Loucy (cell line): Measurements from ENCODE around the gene THEM5.
A peak's percentile ranks its signal among the peaks of the same experiment; 100 is the strongest.
"Not testable (repeated sequence)": the region's sequence is repeated elsewhere in the genome, so short reads cannot be mapped to it uniquely, and the experiment has no call there.

Experiments used
- H2AFZ ChIP-seq: fragments of 200-600 bp; sonication (generic); 2 replicates; pipeline ENCODE4 v1.6.0; 2016; ENCODE audit warnings: antibody characterized with exemption, mild to moderate bottlenecking, low read length, moderate library complexity
- H3F3A ChIP-seq: fragments of 200-600 bp; 2 replicates; pipeline ENCODE4 v1.6.0; 2016; ENCODE audit warnings: antibody characterized with exemption, low read depth, mild to moderate bottlenecking
- H3K27me3 ChIP-seq: fragments of 200-600 bp; sonication (generic); 2 replicates; pipeline ENCODE4 v1.6.1; 2014; ENCODE audit warnings: low read length, mild to moderate bottlenecking; ENCODE audit not compliant: insufficient read depth, poor library complexity, severe bottlenecking
- H3K36me3 ChIP-seq: fragments of 200-600 bp; sonication (generic); 2 replicates; pipeline ENCODE4 v1.6.1; 2016; ENCODE audit warnings: low read length; ENCODE audit not compliant: insufficient read depth
- H3K4me1 ChIP-seq: fragments of 200-600 bp; sonication (generic); 2 replicates; pipeline ENCODE4 v1.5.1; 2014; ENCODE audit warnings: low read length, mild to moderate bottlenecking; ENCODE audit not compliant: insufficient read depth, poor library complexity, severe bottlenecking
- H3K4me2 ChIP-seq: fragments of 200-600 bp; sonication (generic); 2 replicates; pipeline ENCODE4 v1.6.0; 2014; ENCODE audit warnings: antibody characterized with exemption, low read length, low read depth, mild to moderate bottlenecking; ENCODE audit not compliant: poor library complexity, severe bottlenecking
- H3K4me3 ChIP-seq: fragments of 200-600 bp; sonication (generic); 2 replicates; pipeline ENCODE4 v1.5.1; 2014; ENCODE audit warnings: low read length, mild to moderate bottlenecking, mixed read lengths; ENCODE audit not compliant: poor library complexity, severe bottlenecking
- H3K79me2 ChIP-seq: fragments of 200-600 bp; sonication (generic); 2 replicates; pipeline ENCODE4 v1.6.1; 2014; ENCODE audit warnings: low read length; ENCODE audit not compliant: insufficient read depth
- H3K9ac ChIP-seq: fragments of 200-600 bp; sonication (generic); 2 replicates; pipeline ENCODE4 v1.6.0; 2014; ENCODE audit warnings: mild to moderate bottlenecking, low read depth, low read length, moderate library complexity; ENCODE audit not compliant: poor library complexity, severe bottlenecking
- H3K9me2 ChIP-seq: fragments of 200-600 bp; sonication (generic); replicated peaks from 2 replicates; pipeline ENCODE4 v1.6.1; 2016; ENCODE audit warnings: low read depth, low read length, mixed read lengths
- H3K9me3 ChIP-seq: fragments of 200-600 bp; sonication (generic); 2 replicates; pipeline ENCODE4 v1.6.1; 2014; ENCODE audit warnings: mild to moderate bottlenecking, antibody characterized with exemption, low read length, low read depth; ENCODE audit not compliant: insufficient read depth
- H4K20me1 ChIP-seq: fragments of 200-600 bp; sonication (generic); 2 replicates; pipeline ENCODE4 v1.6.0; 2014; ENCODE audit warnings: antibody characterized with exemption, low read length, mild to moderate bottlenecking; ENCODE audit not compliant: insufficient read depth, poor library complexity, severe bottlenecking
- CTCF ChIP-seq: fragments of 200-600 bp; sonication (generic); conservative IDR thresholded peaks from 2 replicates; pipeline ENCODE4 v1.5.1; 2014; ENCODE audit warnings: mild to moderate bottlenecking, antibody characterized with exemption, low read length
- EZH2phosphoT487 ChIP-seq: fragments of 200-600 bp; IDR thresholded peaks from 2 replicates; pipeline ENCODE4 v1.6.1; 2018; ENCODE audit warnings: antibody characterized with exemption, mild to moderate bottlenecking, moderate library complexity, borderline replicate concordance

The THEM5 gene

GRCh38 chr1:151882466-151882865, 29.0 kb upstream of the THEM5 start:
- no peak for TF ChIP-seq EZH2phosphoT487
- TF ChIP-seq CTCF: no peak
- Histone ChIP-seq H3F3A (no peaks in the 10 kb centered on the region), H3K79me2 (no peaks in the 10 kb centered on the region), H3K4me2 (no peak overlapping the region), H3K27me3 (no peaks in the 10 kb centered on the region), H3K9me3 (no peaks in the 10 kb centered on the region), H3K4me3 (no peak overlapping the region), H4K20me1 (no peaks in the 10 kb centered on the region), H3K9ac (no peak overlapping the region), H2AFZ (no peak overlapping the region), H3K9me2 (no peaks in the 10 kb centered on the region), H3K4me1 (no peaks in the 10 kb centered on the region), H3K36me3 (no peaks in the 10 kb centered on the region)

GRCh38 chr1:151881479-151881878, 28.0 kb upstream of the THEM5 start:
- Histone ChIP-seq H3K9me2 (no peaks in the 10 kb centered on the region), H3K36me3 (no peaks in the 10 kb centered on the region), H3K4me3 (no peak overlapping the region), H3K9me3 (no peaks in the 10 kb centered on the region), H3F3A (no peaks in the 10 kb centered on the region), H3K4me2 (no peak overlapping the region), H3K4me1 (no peaks in the 10 kb centered on the region), H2AFZ (no peak overlapping the region), H3K27me3 (no peaks in the 10 kb centered on the region), H3K9ac (no peak overlapping the region), H4K20me1 (no peaks in the 10 kb centered on the region), H3K79me2 (no peaks in the 10 kb centered on the region)
- TF ChIP-seq CTCF (peak; percentile 54), EZH2phosphoT487 (no peak)

- no peaks in the 10 kb centered on the region for H3K9me2 ChIP-seq
- H3K9me3 ChIP-seq: no peaks in the 10 kb centered on the region
- no peaks in the 10 kb centered on the region for H3F3A ChIP-seq
- H3K9ac ChIP-seq: no peak overlapping the region
- no peak overlapping the region for H3K4me2 ChIP-seq
- no peak overlapping the region for H2AFZ ChIP-seq
- H3K36me3 ChIP-seq: no peaks in the 10 kb centered on the region
- H3K4me3 ChIP-seq: no peak overlapping the region
- H3K27me3 ChIP-seq: no peaks in the 10 kb centered on the region
- H3K79me2 ChIP-seq: no peaks in the 10 kb centered on the region
- H4K20me1 ChIP-seq: no peaks in the 10 kb centered on the region
- TF ChIP-seq CTCF (no peak), EZH2phosphoT487 (no peak)
- H3K4me1 ChIP-seq: peaks cover 9% of the 10 kb centered on the region
These were observed 22.0 kb upstream of the THEM5 start for GRCh38 chr1:151875419-151876097.

GRCh38 chr1:151872776-151873175, 19.3 kb upstream of the THEM5 start:
- not testable (repeated sequence) for H2AFZ ChIP-seq, H3F3A ChIP-seq, H3K9ac ChIP-seq, H3K36me3 ChIP-seq, H3K4me2 ChIP-seq, H3K9me2 ChIP-seq, H4K20me1 ChIP-seq, H3K27me3 ChIP-seq, H3K9me3 ChIP-seq, H3K4me3 ChIP-seq, H3K79me2 ChIP-seq, H3K4me1 ChIP-seq
